Activated CD4-positive, alpha-beta memory T cell treated with anti-CD3 and anti-CD28 coated beads, Interleukin-2, amount 10 ng/mL, durations not matched to agents 7 days and 5 days (primary cell): ENCODE results near the gene PRPF19. TPM values are rescaled to one million over a fixed set of nuclear protein-coding genes. Genes with fewer than 3 reads are reported as not detected.
"Not testable (repeated sequence)": the region's sequence is repeated elsewhere in the genome, so short reads cannot be mapped to it uniquely, and the experiment has no call there.

Experiments
- CTCF ChIA-PET: fragments of 350-600 bp; sonication (Branson Sonifier 250); formaldehyde crosslinking; loops from one replicate; lab custom pipeline; 2021; ENCODE audit warnings: antibody characterized with exemption, inconsistent platforms; lab: Charles Lee
- POLR2A ChIA-PET: fragments of 350-600 bp; sonication (Branson Sonifier 250); formaldehyde crosslinking; loops from one replicate; lab custom pipeline; 2021; ENCODE audit warnings: antibody characterized with exemption; lab: Charles Lee
- DNase-seq: peaks from one replicate; pipeline ENCODE4 v3.0.0-alpha.2; 2020
- H3K27ac Mint-ChIP-seq: one replicate; pipeline ENCODE4 v1.8.0; 2021; ENCODE audit warnings: mild to moderate bottlenecking, mixed read lengths
- H3K27me3 Mint-ChIP-seq: one replicate; pipeline ENCODE4 v1.8.0; 2021; ENCODE audit warnings: mixed read lengths
- H3K36me3 Mint-ChIP-seq: one replicate; pipeline ENCODE4 v1.8.0; 2021; ENCODE audit warnings: low read depth, mixed read lengths
- H3K4me1 Mint-ChIP-seq: one replicate; pipeline ENCODE4 v1.8.0; 2021; ENCODE audit warnings: mixed read lengths
- H3K4me3 Mint-ChIP-seq: one replicate; pipeline ENCODE4 v1.8.0; 2021; ENCODE audit warnings: mild to moderate bottlenecking, mixed read lengths
- H3K9me3 Mint-ChIP-seq: one replicate; pipeline ENCODE4 v1.8.0; 2021; ENCODE audit warnings: mixed read lengths
- total RNA-seq, 2 experiments: library from RNA; stranded (reverse); gene quantifications; one replicate each; pipeline ENCODE4 v1.2.3, GENCODE V29; 2021

The PRPF19 gene
- total RNA-seq, 2 experiments from 2014 or later = 99.2 to 103 TPM

- CTCF ChIA-PET = no interaction called here
- Mint-ChIP-seq H3K4me3 (no peak overlapping the region), H3K36me3 (peaks cover 4% of the 10 kb centered on the region), H3K4me1 (peaks cover 38% of the 10 kb centered on the region), H3K27ac (no peak overlapping the region), H3K9me3 (no peaks in the 10 kb centered on the region), H3K27me3 (peaks cover 16% of the 10 kb centered on the region)
- DNase-seq = no peak
- POLR2A ChIA-PET = no interaction called here
Measured at GRCh38 chr11:60910281-60910687, 3.9 kb upstream of the PRPF19 start.

- H3K27ac Mint-ChIP-seq, DNase-seq, CTCF ChIA-PET, H3K9me3 Mint-ChIP-seq, H3K36me3 Mint-ChIP-seq, H3K4me3 Mint-ChIP-seq, POLR2A ChIA-PET: not testable (repeated sequence)
- H3K4me1 Mint-ChIP-seq = peaks cover 42% of the 10 kb centered on the region
- H3K27me3 Mint-ChIP-seq = peaks cover 16% of the 10 kb centered on the region
Measured at GRCh38 chr11:60909680-60910280, 3.4 kb upstream of the PRPF19 start.

- Mint-ChIP-seq H3K27ac (no peak overlapping the region), H3K27me3 (peaks cover 16% of the 10 kb centered on the region), H3K4me1 (peaks cover 52% of the 10 kb centered on the region), H3K4me3 (no peak overlapping the region), H3K36me3 (peaks cover 6% of the 10 kb centered on the region), H3K9me3 (no peaks in the 10 kb centered on the region)
- ChIA-PET POLR2A (no interaction called here), CTCF (no interaction called here)
- no peak for DNase-seq
Measured at GRCh38 chr11:60908803-60909202, 2.4 kb upstream of the PRPF19 start.

- H3K27ac Mint-ChIP-seq = peak overlapping the region; percentile 88
- peak overlapping the region; percentile 83 for H3K4me3 Mint-ChIP-seq
- no peak for DNase-seq
- peaks cover 32% of the 10 kb centered on the region for H3K36me3 Mint-ChIP-seq
- POLR2A ChIA-PET = interaction anchor here (0.9 to 5.7 kb wide), 13 partner anchors 9 to 252 kb away, joined by 3 to 66 read pairs (median 4); partner anchors contain the start of genes CD6 and TMEM109
- CTCF ChIA-PET = interaction anchor here (0.7 to 7.6 kb wide), 10 partner anchors 8 to 281 kb away, joined by 3 to 87 read pairs (median 4); partner anchors contain the start of genes CD6 and TMEM109
- peaks cover 16% of the 10 kb centered on the region for H3K27me3 Mint-ChIP-seq
- no peaks in the 10 kb centered on the region for H3K9me3 Mint-ChIP-seq
- peaks cover 36% of the 10 kb centered on the region for H3K4me1 Mint-ChIP-seq
Measured at GRCh38 chr11:60905551-60906113, 753 bp downstream of the PRPF19 start.

GRCh38 chr11:60905047-60905446 is 1.3 kb downstream of the PRPF19 start:
- DNase-seq = no peak
- ChIA-PET CTCF (interaction anchor here (0.7 to 7.6 kb wide), 11 partner anchors 9 to 282 kb away, joined by 3 to 87 read pairs (median 4); partner anchors contain the start of genes CD6 and TMEM109), POLR2A (interaction anchor here (1.0 to 5.7 kb wide), 11 partner anchors 10 to 253 kb away, joined by 3 to 66 read pairs (median 5); partner anchors contain the start of genes CD6 and TMEM109)
- Mint-ChIP-seq H3K4me3 (peak overlapping the region; percentile 83), H3K27ac (peak overlapping the region; percentile 88), H3K4me1 (peaks cover 36% of the 10 kb centered on the region), H3K9me3 (no peaks in the 10 kb centered on the region), H3K36me3 (peaks cover 38% of the 10 kb centered on the region), H3K27me3 (peaks cover 16% of the 10 kb centered on the region)

- Mint-ChIP-seq H3K27ac (no peak overlapping the region), H3K27me3 (no peaks in the 10 kb centered on the region), H3K9me3 (no peaks in the 10 kb centered on the region), H3K4me3 (no peak overlapping the region), H3K36me3 (peaks cover 60% of the 10 kb centered on the region), H3K4me1 (peaks cover 34% of the 10 kb centered on the region)
- POLR2A ChIA-PET = interaction anchor here (5.7 kb wide), 1 partner anchor 12 kb away, joined by 66 read pairs; the partner anchor contains the start of gene TMEM109
- CTCF ChIA-PET = interaction anchor here (1.0 to 7.6 kb wide), 4 partner anchors 11 to 74 kb away, joined by 3 to 87 read pairs (median 33); partner anchors contain the start of gene TMEM109
- DNase-seq = no peak
Measured at GRCh38 chr11:60902625-60903024, 3.8 kb downstream of the PRPF19 start.

GRCh38 chr11:60900673-60901404 is 5.5 kb downstream of the PRPF19 start:
- ChIA-PET CTCF (interaction anchor here (1.0 to 7.6 kb wide), 9 partner anchors 8 to 286 kb away, joined by 3 to 87 read pairs (median 5); partner anchors contain the start of gene TMEM109), POLR2A (interaction anchor here (1.4 to 1.5 kb wide), 2 partner anchors 9 to 63 kb away, joined by 4 read pairs; no protein-coding TSS in a partner anchor)
- Mint-ChIP-seq H3K36me3 (peaks cover 75% of the 10 kb centered on the region), H3K4me3 (no peak overlapping the region), H3K9me3 (no peaks in the 10 kb centered on the region), H3K27ac (no peak overlapping the region), H3K27me3 (no peaks in the 10 kb centered on the region), H3K4me1 (peaks cover 26% of the 10 kb centered on the region)
- no peak for DNase-seq

- Mint-ChIP-seq H3K36me3 (peaks cover 81% of the 10 kb centered on the region), H3K4me1 (peaks cover 20% of the 10 kb centered on the region), H3K27ac (no peak overlapping the region)
Measured at GRCh38 chr11:60899977-60900376, 6.4 kb downstream of the PRPF19 start.

GRCh38 chr11:60899046-60899936 is 7.1 kb downstream of the PRPF19 start:
- ChIA-PET CTCF (interaction anchor here (0.6 to 7.6 kb wide), 18 partner anchors 10 to 766 kb away, joined by 3 to 87 read pairs (median 4); partner anchors contain the start of gene TMEM109), POLR2A (interaction anchor here (1.0 to 1.4 kb wide), 2 partner anchors 10 to 16 kb away, joined by 5 to 6 read pairs; no protein-coding TSS in a partner anchor)
- H3K27me3 Mint-ChIP-seq = no peaks in the 10 kb centered on the region
- H3K4me3 Mint-ChIP-seq = no peak overlapping the region
- H3K9me3 Mint-ChIP-seq = no peaks in the 10 kb centered on the region
- H3K27ac Mint-ChIP-seq = no peak overlapping the region
- H3K4me1 Mint-ChIP-seq = peaks cover 13% of the 10 kb centered on the region
- H3K36me3 Mint-ChIP-seq = peaks cover 85% of the 10 kb centered on the region
- DNase-seq = peak; percentile 33

More at GRCh38 chr11:60899977-60900376, 6.4 kb downstream of the PRPF19 start:
- Mint-ChIP-seq H3K4me3 (no peak overlapping the region), H3K27me3 (no peaks in the 10 kb centered on the region), H3K9me3 (no peaks in the 10 kb centered on the region)
- CTCF ChIA-PET = interaction anchor here (0.6 to 7.6 kb wide), 17 partner anchors 12 to 766 kb away, joined by 3 to 87 read pairs (median 4); partner anchors contain the start of gene TMEM109
- DNase-seq = no peak
- POLR2A ChIA-PET = no interaction called here

- Mint-ChIP-seq H3K4me1 (peaks cover 2% of the 10 kb centered on the region), H3K4me3 (no peak overlapping the region), H3K9me3 (no peaks in the 10 kb centered on the region), H3K36me3 (peaks cover 79% of the 10 kb centered on the region), H3K27ac (no peak overlapping the region), H3K27me3 (no peaks in the 10 kb centered on the region)
- POLR2A ChIA-PET = no interaction called here
- no peak for DNase-seq
- CTCF ChIA-PET = interaction anchor here (0.8 to 4.4 kb wide), 6 partner anchors 10 to 65 kb away, joined by 3 to 37 read pairs (median 10); no protein-coding TSS in a partner anchor
Measured at GRCh38 chr11:60897496-60897895, 8.9 kb downstream of the PRPF19 start.

- Mint-ChIP-seq H3K27me3 (no peaks in the 10 kb centered on the region), H3K36me3 (peaks cover 74% of the 10 kb centered on the region)
Measured at GRCh38 chr11:60895687-60896086, 10.7 kb downstream of the PRPF19 start.

More at GRCh38 chr11:60895687-60896086, 10.7 kb downstream of the PRPF19 start:
- CTCF ChIA-PET = interaction anchor here (1.2 to 4.4 kb wide), 5 partner anchors 8 to 132 kb away, joined by 3 to 37 read pairs (median 5); no protein-coding TSS in a partner anchor
- DNase-seq = no peak
- POLR2A ChIA-PET = no interaction called here
- Mint-ChIP-seq H3K4me3 (no peak overlapping the region), H3K4me1 (no peaks in the 10 kb centered on the region), H3K27ac (no peak overlapping the region), H3K9me3 (no peaks in the 10 kb centered on the region)
